DOHH2 (cell line): ENCODE results near the gene COMMD10.

Experiments
- EZH2phosphoT487 ChIP-seq: fragments of 200-600 bp; sonication (generic); IDR thresholded peaks from 2 replicates; pipeline ENCODE4 v1.6.1; 2017; ENCODE audit warnings: borderline replicate concordance, mild to moderate bottlenecking, antibody characterized with exemption, low read length, moderate library complexity, mixed read lengths
- TF ChIP-seq, protein P1 (sequence below): fragments of 200-600 bp; sonication (generic); IDR thresholded peaks from one replicate; pipeline ENCODE4 v1.5.1; 2014; ENCODE audit warnings: antibody characterized with exemption, mild to moderate bottlenecking, low read depth, low read length; ENCODE audit not compliant: poor library complexity, severe bottlenecking

DNA sequence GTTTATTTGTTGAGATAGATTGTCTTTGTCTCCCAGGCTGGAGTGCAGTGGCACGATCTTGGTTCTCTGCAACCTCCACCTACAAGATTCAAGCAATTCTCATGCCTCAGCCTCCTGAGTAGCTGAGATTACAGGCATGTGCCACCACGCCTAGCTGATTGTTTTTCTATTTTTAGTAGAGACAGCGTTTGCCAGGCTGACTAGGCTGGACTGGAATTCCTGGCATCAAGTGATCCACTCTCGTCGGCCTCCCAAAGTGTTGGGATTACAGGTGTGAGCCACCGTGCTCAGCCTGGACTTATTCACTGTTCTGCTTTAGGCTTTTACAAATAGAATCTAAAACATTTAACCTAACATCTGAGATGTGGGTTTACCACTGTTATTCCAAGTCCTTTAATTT, 91.3 kb downstream of the COMMD10 start:
- TF ChIP-seq, protein P1, sequence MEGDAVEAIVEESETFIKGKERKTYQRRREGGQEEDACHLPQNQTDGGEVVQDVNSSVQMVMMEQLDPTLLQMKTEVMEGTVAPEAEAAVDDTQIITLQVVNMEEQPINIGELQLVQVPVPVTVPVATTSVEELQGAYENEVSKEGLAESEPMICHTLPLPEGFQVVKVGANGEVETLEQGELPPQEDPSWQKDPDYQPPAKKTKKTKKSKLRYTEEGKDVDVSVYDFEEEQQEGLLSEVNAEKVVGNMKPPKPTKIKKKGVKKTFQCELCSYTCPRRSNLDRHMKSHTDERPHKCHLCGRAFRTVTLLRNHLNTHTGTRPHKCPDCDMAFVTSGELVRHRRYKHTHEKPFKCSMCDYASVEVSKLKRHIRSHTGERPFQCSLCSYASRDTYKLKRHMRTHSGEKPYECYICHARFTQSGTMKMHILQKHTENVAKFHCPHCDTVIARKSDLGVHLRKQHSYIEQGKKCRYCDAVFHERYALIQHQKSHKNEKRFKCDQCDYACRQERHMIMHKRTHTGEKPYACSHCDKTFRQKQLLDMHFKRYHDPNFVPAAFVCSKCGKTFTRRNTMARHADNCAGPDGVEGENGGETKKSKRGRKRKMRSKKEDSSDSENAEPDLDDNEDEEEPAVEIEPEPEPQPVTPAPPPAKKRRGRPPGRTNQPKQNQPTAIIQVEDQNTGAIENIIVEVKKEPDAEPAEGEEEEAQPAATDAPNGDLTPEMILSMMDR = no peak
- TF ChIP-seq EZH2phosphoT487 = no peak
